Fibroblast of villous mesenchyme (primary cell): ENCODE measurements around the gene FANCC. TPM values are rescaled to one million over a fixed set of nuclear protein-coding genes. Genes with fewer than 3 reads are reported as not detected.

ENCODE experiments used
- DNase-seq: peaks from one replicate; pipeline ENCODE4 v3.0.0-alpha.2; 2010; ENCODE audit warnings: low read depth
- H3K4me3 ChIP-seq: 2 replicates; pipeline ENCODE4 v1.5.1; 2011; ENCODE audit warnings: low read depth, mild to moderate bottlenecking, low read length
- total RNA-seq: library from RNA; depleted of rRNA; stranded (reverse); fragments of >200 nt; gene quantifications from 2 replicates; pipeline ENCODE4 v1.2.3, GENCODE V29; 2012
- TF ChIP-seq, protein P1 (sequence below): IDR thresholded peaks from 2 replicates; pipeline ENCODE4 v1.5.1; 2012; ENCODE audit warnings: low read depth, mild to moderate bottlenecking, low read length; ENCODE audit not compliant: insufficient read depth

Gene FANCC
- total RNA-seq, 1 donor = 7.8 TPM

DNA sequence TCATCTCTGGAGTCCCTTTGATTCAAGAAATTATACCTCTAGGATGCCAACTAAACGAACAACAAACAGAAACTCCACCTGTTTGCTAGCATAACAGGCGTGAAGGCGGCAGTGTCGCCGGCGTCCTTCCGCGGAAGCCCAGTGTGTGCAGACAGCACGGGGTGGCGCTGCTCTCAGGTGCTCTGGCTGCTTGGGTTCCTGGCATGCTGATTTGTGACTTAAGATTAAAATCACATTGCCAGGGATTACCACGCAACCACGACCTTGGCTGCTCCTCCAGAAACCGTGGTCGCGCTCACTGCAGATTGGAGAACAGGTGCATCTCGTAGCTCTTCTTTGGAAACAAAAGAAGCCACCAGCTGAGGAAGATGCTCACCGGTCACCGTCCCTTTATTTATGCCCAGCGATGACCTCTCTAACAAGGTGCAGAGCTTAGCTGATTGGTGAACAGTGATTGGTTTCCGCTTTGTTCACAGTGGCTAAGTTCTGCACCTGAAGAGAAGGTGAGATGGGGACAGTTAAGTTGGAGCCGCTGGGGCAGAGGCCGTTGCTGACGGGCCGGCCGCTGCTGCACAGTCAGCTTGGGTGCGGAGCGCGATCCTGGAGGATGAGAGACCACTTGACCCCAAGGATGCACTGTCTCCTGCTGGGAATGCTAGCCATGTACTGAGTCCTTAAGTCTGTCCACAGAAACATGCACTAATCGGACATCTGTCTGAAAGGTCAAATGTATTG, 232.3 kb downstream of the FANCC start:
- no peak for DNase-seq
- TF ChIP-seq, protein P1, sequence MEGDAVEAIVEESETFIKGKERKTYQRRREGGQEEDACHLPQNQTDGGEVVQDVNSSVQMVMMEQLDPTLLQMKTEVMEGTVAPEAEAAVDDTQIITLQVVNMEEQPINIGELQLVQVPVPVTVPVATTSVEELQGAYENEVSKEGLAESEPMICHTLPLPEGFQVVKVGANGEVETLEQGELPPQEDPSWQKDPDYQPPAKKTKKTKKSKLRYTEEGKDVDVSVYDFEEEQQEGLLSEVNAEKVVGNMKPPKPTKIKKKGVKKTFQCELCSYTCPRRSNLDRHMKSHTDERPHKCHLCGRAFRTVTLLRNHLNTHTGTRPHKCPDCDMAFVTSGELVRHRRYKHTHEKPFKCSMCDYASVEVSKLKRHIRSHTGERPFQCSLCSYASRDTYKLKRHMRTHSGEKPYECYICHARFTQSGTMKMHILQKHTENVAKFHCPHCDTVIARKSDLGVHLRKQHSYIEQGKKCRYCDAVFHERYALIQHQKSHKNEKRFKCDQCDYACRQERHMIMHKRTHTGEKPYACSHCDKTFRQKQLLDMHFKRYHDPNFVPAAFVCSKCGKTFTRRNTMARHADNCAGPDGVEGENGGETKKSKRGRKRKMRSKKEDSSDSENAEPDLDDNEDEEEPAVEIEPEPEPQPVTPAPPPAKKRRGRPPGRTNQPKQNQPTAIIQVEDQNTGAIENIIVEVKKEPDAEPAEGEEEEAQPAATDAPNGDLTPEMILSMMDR = no peak
- H3K4me3 ChIP-seq = no peak overlapping the region

DNA sequence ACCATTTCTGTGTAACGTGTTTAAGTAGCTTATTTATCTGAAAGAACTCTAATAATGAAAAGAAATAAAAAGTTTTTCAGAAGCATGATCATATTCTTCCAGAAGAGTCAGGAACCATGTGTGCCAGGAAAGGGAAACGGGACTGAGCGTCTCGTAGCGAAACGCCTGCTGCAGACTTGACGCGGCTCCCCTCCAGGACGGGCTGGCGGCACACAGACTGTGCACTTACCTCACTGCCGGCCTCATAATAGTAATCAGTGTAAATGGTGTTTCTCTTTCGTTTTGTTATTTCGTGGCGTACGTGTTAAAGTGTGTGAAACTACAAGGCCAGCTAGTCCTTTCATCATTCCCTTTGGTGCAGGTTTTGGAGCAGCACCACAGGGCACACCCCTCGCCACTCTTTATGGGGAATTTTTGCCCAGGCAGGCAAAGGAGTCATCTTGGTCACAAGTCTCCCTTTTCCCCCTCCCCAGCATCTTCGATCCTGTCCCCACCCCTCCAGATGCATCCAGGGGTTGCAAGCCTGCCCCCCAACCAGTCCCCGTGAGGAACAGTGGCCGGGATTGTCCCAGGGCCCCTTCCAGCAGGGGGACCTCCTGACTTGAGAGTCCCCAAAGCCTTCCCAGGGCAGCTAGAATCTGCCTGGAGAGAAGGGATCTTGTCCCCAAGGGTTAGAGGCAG, 233.1 kb downstream of the FANCC start:
- TF ChIP-seq, protein P1 = no peak
- no peak for DNase-seq
- no peak overlapping the region for H3K4me3 ChIP-seq

DNA sequence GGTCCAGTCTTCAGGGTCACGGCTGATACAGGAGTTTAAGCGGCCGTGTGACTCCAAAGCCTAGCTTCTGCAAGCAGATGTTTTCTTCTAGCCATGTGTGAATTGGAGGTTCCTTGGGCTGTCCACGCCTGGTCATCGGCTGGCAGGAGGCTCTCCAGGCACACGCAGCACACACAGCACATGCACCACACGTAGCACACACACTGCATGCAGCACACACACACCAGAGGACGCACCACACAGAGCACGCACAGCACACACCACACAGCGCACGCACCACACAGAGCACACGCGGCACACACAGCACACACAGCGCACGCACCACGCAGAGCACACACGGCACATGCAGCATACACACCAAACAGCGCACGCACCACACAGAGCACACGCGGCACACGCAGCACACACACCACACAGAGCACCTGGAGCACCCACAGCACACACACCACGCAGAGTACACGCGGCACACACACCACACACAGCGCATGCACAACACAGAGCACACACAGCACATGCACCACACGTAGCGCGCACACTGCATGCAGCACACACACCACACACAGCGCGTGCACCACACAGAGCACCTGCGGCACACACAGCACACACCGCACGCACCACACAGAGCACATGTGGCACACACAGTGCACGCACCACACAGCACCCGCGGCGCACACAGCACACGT, 234.3 kb downstream of the FANCC start:
- no peak for DNase-seq
- H3K4me3 ChIP-seq = no peak overlapping the region
- TF ChIP-seq, protein P1 = no peak

DNA sequence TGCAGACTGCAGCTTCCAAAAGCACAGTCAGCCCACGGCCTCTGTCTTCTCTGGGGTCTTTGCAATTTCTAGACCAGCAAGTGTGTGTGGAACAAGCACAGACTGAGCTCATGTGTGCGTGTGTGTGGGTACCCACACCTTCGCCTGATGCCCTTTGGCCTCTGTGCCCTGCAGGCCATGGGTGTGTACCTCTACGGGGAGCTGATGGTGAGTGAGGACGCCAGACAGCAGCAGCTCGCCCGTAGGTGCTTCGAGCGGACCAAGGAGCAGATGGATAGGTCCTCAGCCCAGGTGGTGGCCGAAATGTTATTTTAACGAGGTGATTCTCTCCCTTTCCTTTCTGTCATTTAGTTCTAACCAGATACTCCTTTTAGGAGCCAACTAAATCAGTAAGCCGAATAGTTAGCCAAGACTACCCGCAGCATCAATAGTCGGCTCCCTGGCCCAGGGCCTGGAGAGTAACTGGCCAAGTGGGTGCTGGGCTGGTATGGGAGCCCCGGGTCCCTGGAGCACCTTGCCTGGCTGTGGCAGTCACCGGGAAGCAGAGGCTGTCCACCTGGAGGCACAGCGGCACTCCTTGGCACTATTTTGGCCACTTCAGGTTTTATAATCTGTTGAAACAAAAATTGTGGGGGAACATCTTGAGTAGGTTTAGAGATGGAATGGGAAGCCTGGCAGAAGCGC, 235.0 kb downstream of the FANCC start:
- no peak for DNase-seq
- H3K4me3 ChIP-seq = no peak overlapping the region
- TF ChIP-seq, protein P1 = no peak

DNA sequence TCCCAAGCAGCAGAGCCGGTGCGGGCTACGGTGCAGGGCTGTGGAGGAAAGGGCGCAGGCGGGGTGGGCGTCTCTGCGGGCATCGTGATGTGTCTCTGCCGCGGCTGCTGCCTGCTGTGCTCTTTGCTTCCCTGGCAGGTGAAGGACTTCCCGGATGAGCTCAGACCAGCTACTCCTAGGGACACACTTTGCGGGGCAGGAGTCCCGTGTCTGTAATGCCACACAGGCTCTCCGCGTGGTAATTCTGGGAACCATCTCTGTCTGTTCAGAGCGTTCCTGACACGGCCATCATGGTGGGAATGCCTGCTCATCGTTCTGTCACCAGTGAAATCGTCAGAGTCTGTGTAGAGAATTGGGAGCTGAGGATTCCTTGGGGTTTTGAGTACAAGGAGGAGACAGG, 235.5 kb downstream of the FANCC start:
- TF ChIP-seq, protein P1 = no peak
- no peak overlapping the region for H3K4me3 ChIP-seq
- no peak for DNase-seq

DNA sequence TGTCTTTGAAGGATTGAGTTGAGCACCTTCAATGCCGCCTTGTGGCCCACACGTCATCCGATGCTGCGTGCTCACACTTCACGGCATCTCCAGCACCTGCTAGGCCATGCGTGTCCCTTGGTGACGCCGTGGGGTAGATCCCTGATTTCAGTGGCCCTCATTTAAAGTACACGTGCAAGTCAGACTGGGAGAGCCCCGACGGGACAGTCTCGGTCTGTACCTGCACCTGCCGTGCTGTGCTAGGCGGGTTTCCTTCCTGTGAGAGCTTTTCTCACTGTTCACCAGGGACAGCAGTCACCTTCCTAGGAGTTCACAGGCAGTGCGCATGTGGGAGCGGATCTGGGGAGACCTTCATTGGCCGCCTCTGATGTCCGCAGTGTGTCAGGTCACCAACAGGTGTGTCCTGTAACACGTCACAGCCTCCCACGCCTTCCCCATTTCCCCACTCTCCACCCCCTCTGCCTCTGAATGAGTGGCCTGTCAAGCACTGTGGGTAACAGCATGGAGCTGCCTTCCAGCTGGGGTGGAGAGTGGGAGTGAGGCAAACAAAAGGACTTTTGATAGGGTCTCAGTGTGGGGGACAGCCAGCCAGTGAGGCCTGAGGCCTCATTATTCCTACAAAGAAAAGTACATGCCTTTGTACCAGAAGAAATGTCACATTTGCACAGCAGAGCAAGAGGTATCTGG, 236.4 kb downstream of the FANCC start:
- TF ChIP-seq, protein P1 = no peak
- no peak overlapping the region for H3K4me3 ChIP-seq
- DNase-seq = no peak
